Calu3 (cell line): ENCODE data around the gene TNKS1BP1. TPM values are rescaled to one million over a fixed set of nuclear protein-coding genes. Genes with fewer than 3 reads are reported as not detected.

Experiments
- BruUV-seq: library from RNA; stranded (reverse); fragments of 400-500 nt; replicated peaks from 2 replicates; lab custom pipeline; 2021; lab: Mats Ljungman, UMichigan
- CTCF ChIA-PET: fragments of 300-600 bp; sonication (Branson Sonifier 250); formaldehyde crosslinking; loops from one replicate; lab custom pipeline; 2022; ENCODE audit warnings: antibody characterized with exemption; lab: Charles Lee
- DNase-seq: peaks from one replicate; pipeline ENCODE4 v3.0.0; 2022
- H3K27ac Mint-ChIP-seq: one replicate; pipeline ENCODE4 v1.8.0; 2022; ENCODE audit warnings: mixed read lengths; ENCODE audit not compliant: unreplicated experiment
- H3K27me3 Mint-ChIP-seq: one replicate; pipeline ENCODE4 v1.8.0; 2022; ENCODE audit warnings: mixed read lengths; ENCODE audit not compliant: unreplicated experiment
- H3K36me3 Mint-ChIP-seq: one replicate; pipeline ENCODE4 v1.8.0; 2022; ENCODE audit warnings: mild to moderate bottlenecking, moderate library complexity, mixed read lengths; ENCODE audit not compliant: insufficient read depth, unreplicated experiment
- H3K4me1 Mint-ChIP-seq: one replicate; pipeline ENCODE4 v1.8.0; 2022; ENCODE audit warnings: mild to moderate bottlenecking, low read depth, mixed read lengths; ENCODE audit not compliant: unreplicated experiment
- H3K4me3 Mint-ChIP-seq: one replicate; pipeline ENCODE4 v1.8.0; 2022; ENCODE audit warnings: mild to moderate bottlenecking, low read depth, moderate library complexity, mixed read lengths; ENCODE audit not compliant: unreplicated experiment
- H3K9me3 Mint-ChIP-seq: one replicate; pipeline ENCODE4 v1.8.0; 2022; ENCODE audit warnings: low read depth, mixed read lengths; ENCODE audit not compliant: unreplicated experiment
- intact Hi-C: fragments of 100-400 bp; cut with micrococcal nuclease; formaldehyde crosslinking; loops from one replicate; pipeline ENCODE4 v1.10.0; 2022; ENCODE audit not compliant: unreplicated experiment
- total RNA-seq: library from RNA; stranded (reverse); gene quantifications from 2 replicates; pipeline ENCODE4 v1.2.3, GENCODE V29; 2022
- TF ChIP-seq, protein P1 (sequence below): fragments of 200-600 bp; IDR thresholded peaks from one replicate; pipeline ENCODE4 v1.8.0; 2022; ENCODE audit warnings: antibody characterized with exemption; ENCODE audit not compliant: unreplicated experiment

The TNKS1BP1 gene
- total RNA-seq, 1 experiment from 2014 or later, result 151 TPM

DNA sequence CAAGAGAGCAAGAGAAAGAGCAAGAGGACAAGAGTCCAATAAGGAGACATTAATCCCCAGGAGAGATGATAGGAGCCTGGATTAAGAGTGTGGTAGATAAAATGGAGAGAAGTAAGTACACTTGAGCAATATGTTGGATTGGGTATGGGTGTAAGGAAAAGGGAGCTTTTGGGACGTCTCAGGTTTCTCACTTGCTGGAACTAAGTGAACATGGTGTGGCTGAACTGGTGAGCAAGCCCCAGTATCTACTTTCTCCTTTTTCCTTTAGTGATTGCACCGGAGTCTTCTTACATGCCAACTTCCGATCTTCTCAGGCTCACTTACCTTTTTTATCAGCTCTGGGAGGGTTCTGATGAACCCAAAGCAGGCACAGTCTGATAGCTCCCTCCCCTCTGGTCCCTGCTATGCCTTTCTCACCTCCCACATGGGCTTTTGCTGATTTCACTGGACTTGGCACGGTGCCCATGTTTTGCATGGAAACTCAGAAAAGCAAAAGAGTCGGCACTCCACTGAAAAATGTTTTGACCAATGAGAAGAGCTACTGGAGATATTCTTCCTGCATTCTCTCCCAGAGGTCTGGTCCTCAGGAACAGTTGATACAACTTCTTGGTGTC lies 73.2 kb downstream of the TNKS1BP1 start:
- intact Hi-C loops, result no loop called here
- Mint-ChIP-seq H3K36me3 (no peaks in the 10 kb centered on the region), H3K9me3 (no peaks in the 10 kb centered on the region), H3K4me1 (peaks cover 18% of the 10 kb centered on the region), H3K27ac (no peak overlapping the region), H3K4me3 (no peak overlapping the region), H3K27me3 (no peaks in the 10 kb centered on the region)
- BruUV-seq, result no TSS peak
- TF ChIP-seq, protein P1, sequence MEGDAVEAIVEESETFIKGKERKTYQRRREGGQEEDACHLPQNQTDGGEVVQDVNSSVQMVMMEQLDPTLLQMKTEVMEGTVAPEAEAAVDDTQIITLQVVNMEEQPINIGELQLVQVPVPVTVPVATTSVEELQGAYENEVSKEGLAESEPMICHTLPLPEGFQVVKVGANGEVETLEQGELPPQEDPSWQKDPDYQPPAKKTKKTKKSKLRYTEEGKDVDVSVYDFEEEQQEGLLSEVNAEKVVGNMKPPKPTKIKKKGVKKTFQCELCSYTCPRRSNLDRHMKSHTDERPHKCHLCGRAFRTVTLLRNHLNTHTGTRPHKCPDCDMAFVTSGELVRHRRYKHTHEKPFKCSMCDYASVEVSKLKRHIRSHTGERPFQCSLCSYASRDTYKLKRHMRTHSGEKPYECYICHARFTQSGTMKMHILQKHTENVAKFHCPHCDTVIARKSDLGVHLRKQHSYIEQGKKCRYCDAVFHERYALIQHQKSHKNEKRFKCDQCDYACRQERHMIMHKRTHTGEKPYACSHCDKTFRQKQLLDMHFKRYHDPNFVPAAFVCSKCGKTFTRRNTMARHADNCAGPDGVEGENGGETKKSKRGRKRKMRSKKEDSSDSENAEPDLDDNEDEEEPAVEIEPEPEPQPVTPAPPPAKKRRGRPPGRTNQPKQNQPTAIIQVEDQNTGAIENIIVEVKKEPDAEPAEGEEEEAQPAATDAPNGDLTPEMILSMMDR, result no peak
- CTCF ChIA-PET, result interaction anchor here (0.5 to 5.2 kb wide), 2 partner anchors 13 to 410 kb away, joined by 3 to 145 read pairs; no protein-coding TSS in a partner anchor
- DNase-seq, result no peak

DNA sequence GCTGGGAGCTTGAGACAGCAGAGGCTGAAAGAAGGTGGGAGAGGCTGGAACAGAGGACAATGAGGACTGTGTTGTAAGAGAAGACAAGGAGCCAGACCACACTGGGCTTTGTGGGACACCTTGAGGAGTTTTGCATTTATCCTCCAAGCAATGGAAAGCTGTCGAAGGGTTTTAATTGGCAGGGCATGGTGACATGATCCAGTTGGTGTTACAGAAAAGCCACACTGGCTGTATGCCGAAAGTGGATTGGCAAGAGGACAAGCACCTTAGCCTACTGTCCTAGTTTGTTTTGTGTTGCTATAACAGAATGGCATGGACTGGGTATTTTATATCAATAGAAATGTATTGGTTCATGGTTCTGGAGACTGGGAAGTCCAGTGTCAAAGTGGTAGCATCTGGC lies 73.7 kb downstream of the TNKS1BP1 start:
- DNase-seq, result no peak

More for the DNA sequence above, 73.7 kb downstream of the TNKS1BP1 start:
- Mint-ChIP-seq H3K9me3 (no peaks in the 10 kb centered on the region), H3K27me3 (no peaks in the 10 kb centered on the region), H3K36me3 (no peaks in the 10 kb centered on the region), H3K27ac (no peak overlapping the region), H3K4me3 (no peak overlapping the region), H3K4me1 (peaks cover 18% of the 10 kb centered on the region)
- intact Hi-C loops, result no loop called here
- no TSS peak for BruUV-seq
- TF ChIP-seq, protein P1, result no peak
- CTCF ChIA-PET, result interaction anchor here (3.1 to 5.2 kb wide), 2 partner anchors 121 to 409 kb away, joined by 40 to 145 read pairs; no protein-coding TSS in a partner anchor

Other genes starting within 250 kb of the TNKS1BP1 start
- not detected in 2 replicates for gene LRRC55, start 143.0 kb downstream of the TNKS1BP1 start, total RNA-seq
- not detected in 2 replicates for gene APLNR, start 87.7 kb downstream of the TNKS1BP1 start, total RNA-seq
- gene SSRP1, start 10.9 kb upstream of the TNKS1BP1 start, total RNA-seq, result 134 and 145 TPM in 2 replicates
- gene P2RX3, start 13.4 kb upstream of the TNKS1BP1 start, total RNA-seq, result not detected in 2 replicates
- not detected in 2 replicates for gene PRG3, start 56.2 kb upstream of the TNKS1BP1 start, total RNA-seq
- not detected in 2 replicates for gene PRG2, start 65.7 kb upstream of the TNKS1BP1 start, total RNA-seq
- gene SLC43A3, start 102.2 kb upstream of the TNKS1BP1 start, total RNA-seq, result 91.8 and 127 TPM in 2 replicates
- gene RTN4RL2, start 135.6 kb upstream of the TNKS1BP1 start, total RNA-seq, result 1.9 and 3.6 TPM in 2 replicates
- gene SLC43A1, start 190.8 kb upstream of the TNKS1BP1 start, total RNA-seq, result 9.5 and 12.5 TPM in 2 replicates
- gene TIMM10, start 205.8 kb upstream of the TNKS1BP1 start, total RNA-seq, result 68.5 and 73.5 TPM in 2 replicates
- gene SMTNL1, start 212.6 kb upstream of the TNKS1BP1 start, total RNA-seq, result not detected in 2 replicates
- 80.8 and 170 TPM in 2 replicates for gene UBE2L6, start 242.7 kb upstream of the TNKS1BP1 start, total RNA-seq